ENCODE results near the gene L1TD1.
"Not testable (repeated sequence)": the region's sequence is repeated elsewhere in the genome, so short reads cannot be mapped to it uniquely, and the experiment has no call there.

L1TD1 gene

GRCh38 chr1:62237950-62238374 is 43.3 kb downstream of the L1TD1 start:
- no peak for DNase-seq

GRCh38 chr1:62238507-62238906 is 43.9 kb downstream of the L1TD1 start:
- no peak for DNase-seq

GRCh38 chr1:62239652-62240403 is 45.2 kb downstream of the L1TD1 start:
- not testable (repeated sequence) for DNase-seq

GRCh38 chr1:62240651-62241370 is 46.2 kb downstream of the L1TD1 start:
- DNase-seq = no peak

- no peak for DNase-seq
Observed at GRCh38 chr1:62241371-62242131, 46.9 kb downstream of the L1TD1 start.

- DNase-seq = not testable (repeated sequence)
Observed at GRCh38 chr1:62244380-62244779, 49.7 kb downstream of the L1TD1 start.

GRCh38 chr1:62245201-62245600 is 50.6 kb downstream of the L1TD1 start:
- no peak for DNase-seq

GRCh38 chr1:62247391-62248168 is 52.9 kb downstream of the L1TD1 start:
- DNase-seq = no peak

- no peak for DNase-seq
Observed at GRCh38 chr1:62250126-62250726, 55.6 kb downstream of the L1TD1 start.

GRCh38 chr1:62259551-62259950 is 64.9 kb downstream of the L1TD1 start:
- DNase-seq = no peak

- no peak for DNase-seq
Observed at GRCh38 chr1:62260688-62261087, 66.0 kb downstream of the L1TD1 start.
